DMS 273 (cell line): Measurements from ENCODE around the gene MSH5.

ENCODE experiments used
- DNase-seq: peaks from one replicate; lab custom pipeline; 2025; ENCODE audit not compliant: unreplicated experiment; lab: John Stamatoyannopoulos, UW

The MSH5 gene

GRCh38 chr6:31752739-31753319, 13.0 kb downstream of the MSH5 start:
- DNase-seq: no peak

DNA sequence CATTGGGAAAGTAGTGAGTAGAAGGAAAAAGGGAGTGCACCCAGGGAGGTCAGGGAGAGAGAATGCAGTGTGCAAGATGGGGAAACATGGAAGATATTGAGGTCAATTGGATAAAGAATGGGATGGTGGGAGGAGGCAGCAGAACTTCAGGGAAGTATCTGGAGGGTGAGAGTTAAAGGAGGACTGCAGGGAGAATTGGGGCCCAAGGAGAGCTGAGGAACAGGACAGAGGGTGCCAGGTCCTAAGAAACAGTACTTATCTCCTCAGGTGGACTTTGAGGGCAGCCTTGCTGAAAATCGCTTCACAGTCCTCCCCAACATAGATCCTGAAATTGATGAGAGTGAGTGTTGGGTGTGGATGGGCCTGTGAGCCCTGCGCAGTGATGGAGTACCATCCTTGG, 18.5 kb downstream of the MSH5 start:
- DNase-seq: no peak

- no peak for DNase-seq
Observed at GRCh38 chr6:31760790-31761189, 21.0 kb downstream of the MSH5 start.

GRCh38 chr6:31761343-31761742, 21.5 kb downstream of the MSH5 start:
- no peak for DNase-seq

DNA sequence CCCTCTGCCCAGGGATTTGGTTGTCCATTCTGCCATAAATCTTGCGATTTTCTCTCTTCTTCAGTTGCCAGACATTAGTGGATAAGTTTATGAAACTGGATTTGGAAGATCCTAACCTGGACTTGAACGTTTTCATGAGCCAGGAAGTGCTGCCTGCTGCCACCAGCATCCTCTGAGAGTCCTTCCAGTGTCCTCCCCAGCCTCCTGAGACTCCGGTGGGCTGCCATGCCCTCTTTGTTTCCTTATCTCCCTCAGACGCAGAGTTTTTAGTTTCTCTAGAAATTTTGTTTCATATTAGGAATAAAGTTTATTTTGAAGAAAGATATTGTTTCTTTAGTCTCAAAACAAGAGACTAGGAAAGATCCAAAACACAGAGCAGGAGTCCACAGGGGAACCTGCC, 22.6 kb downstream of the MSH5 start, which contains the start of gene SAPCD1:
TSS of gene SAPCD1 (plus strand) at position 301 of the 400 bp plus-strand sequence. CDS start 399 bp downstream, outside the sequence.
- no peak for DNase-seq

DNA sequence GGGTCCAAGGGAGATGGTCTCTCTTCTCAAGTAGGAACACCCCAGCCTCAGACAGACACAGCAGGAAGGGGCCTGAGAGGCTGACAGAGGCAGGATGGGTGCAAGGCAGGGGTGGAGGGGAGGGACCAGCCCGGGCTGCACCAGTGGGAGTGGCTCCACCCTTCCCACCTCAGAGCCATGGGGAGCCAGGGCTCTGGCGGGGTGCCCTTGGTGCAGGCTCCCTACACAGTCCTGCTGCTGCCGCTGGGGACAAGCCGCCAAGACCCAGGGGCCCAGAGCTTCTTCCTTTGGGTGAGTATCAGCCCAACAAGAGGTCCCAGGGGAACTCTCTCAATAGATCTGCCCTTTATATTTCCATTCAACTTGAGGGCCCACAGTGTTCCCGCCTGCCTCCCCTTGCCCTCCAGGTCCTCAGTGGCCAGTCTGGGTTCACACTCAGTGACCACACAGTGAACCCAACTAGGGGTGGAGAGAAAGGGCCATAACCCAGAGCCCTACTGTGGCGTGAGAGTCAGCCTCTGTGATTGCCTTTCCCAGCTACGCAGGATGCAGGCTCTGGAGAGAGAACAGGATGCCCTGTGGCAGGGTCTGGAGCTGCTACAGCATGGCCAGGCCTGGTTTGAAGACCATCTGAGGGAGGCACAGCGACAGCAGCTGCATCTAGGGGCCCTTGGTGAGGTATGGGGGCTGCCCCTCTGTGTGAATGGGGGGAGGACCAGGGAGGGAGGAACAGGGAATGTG, 23.2 kb downstream of the MSH5 start:
- DNase-seq: no peak

- peak; percentile 38 for DNase-seq
Observed at GRCh38 chr6:31763619-31763940, 23.8 kb downstream of the MSH5 start.

GRCh38 chr6:31764198-31764597, 24.4 kb downstream of the MSH5 start:
- DNase-seq: no peak

- DNase-seq: no peak
Observed at GRCh38 chr6:31765559-31765909, 25.7 kb downstream of the MSH5 start.

DNA sequence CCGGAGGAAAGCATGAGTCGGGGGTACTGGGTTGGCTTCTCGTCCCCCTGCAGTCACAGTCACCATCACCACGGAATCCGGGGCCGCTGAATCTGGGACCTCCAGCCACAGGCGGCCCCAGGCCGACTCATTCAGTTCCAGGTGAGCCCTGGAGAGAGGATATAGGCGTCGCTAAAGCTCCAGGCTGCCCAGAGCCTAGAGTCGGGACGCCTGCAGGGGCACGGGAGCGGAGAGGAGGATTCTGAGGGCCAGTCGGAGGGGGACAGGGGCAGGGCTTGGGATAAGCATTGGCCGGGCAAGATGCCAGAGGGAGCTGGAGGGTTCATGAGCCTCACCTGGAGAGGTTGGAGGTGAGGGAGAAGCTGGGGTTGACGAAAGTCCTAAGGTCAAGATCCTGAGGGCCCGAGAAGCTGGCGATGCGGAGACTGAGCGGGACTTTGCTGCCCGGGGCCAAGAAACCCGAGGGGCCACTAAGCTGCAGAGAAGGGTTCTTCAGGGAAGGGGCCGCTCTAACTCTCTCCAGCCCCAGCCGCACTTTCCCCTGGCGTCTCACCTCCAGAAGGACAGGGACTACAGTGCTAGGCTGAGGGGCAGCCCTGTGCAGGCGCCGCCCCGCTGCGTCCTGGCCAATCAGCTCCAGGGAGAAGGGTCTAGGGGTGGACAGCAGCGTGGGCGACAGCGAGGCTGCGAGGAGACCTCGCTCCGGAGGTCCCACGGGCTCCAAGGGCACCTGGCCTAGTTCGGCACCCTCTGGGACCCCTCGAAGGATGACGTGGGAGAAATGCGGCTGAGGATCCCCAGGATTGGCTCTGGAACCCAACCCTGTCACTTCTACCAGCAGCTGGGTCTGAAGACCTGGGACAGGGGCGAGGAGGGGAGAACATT, 26.3 kb downstream of the MSH5 start:
- DNase-seq: no peak

DNA sequence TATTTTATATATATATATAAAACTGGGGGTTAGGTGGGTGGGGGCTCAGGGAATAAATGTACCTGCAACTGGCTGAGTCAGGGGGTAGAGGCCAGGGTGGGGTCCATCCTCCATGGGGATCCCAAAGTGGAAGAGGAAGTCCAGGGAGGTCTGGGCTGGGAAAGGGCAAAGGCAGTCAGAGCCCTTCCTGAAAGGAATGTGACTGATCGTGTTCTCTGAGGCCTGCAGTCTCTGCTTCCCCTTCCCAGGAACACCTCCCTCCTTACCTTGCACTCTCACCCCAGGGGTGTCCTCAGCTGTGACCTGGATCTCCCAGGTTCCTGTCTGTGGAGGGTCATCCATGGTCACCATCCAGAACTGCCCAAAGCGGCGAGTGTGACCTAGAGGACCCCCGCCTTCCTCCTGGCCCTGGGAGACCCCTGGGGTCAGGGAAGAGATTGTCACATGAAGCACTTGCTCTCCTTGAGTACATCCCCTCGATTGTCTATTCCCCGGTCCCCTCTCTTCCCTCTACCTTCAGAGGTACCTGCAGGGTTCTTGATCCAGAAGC, 27.4 kb downstream of the MSH5 start:
- no peak for DNase-seq

DNA sequence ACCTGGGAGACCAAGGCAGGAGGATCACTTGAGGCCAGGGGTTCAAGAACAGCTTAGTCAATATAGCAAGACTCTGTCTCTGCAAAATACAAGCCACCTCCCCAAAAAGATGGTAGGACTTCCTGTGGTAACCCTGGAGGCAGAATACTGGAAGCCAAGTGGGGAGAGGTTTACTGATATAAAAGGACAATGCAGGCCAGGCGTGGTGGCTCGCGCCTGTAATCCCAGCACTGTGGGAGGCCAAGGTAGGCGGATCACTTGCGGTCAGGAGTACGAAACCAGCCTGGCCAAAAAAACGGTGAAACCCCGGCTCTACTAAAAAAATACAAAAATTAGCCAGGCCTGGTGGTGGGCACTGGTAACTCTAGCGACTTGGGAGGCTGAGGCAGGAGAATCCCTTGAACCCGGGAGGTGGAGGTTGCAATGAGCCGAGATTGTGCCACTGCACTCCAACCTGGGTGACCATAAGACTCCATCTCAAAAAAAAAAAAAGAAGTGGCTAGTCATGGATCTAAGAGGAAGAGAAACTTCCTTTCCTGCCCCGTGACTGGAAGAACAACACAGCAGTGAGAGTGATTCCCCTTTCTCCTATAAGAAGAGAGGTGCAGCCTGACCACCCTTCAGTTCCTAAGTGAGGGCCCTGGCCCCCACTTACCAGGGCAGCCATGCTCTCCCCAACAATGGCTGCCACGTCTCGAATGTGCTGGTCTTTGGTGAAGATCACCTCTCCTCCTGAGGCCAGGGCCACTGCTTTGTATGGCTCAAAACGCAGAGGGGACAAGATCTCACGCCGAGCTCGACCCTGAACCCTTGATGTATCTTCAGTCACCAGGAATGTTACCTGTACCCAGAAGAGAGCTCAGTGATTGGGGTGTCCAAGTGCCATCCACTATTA, 28.8 kb downstream of the MSH5 start:
- no peak for DNase-seq

DNA sequence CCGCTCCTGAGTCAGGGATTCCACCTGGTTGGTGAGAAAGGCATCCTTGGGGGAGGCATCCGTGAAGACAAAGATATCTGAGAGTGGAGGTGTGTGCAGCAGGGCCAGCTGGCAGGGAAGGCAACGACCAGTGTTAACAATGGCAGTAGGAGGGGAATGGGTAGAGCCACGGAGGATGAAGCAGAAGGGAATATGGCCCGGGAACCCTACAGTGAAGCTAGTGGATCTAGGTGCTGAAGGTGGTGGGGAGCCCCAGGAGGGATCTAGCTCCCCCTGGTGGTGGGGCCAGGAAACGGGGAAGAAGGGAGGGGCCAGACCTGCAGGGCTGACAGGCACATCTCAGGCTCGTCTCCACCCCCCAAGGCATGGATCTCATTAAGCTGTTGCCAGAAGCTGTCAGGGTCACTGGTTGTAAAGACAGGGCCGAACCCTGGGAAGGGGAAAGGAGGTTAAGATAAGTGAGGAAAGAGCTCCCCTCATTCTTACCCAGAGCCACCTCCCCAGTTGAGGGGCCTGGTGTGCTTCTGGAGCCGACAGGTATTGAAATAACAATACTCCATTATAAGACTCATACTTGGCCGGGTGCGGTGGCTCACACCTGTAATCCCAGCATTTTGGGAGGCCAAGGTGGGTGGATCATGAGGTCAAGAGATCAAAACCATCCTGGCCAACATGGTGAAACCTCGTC, 30.0 kb downstream of the MSH5 start:
- DNase-seq: peak; percentile 75

- DNase-seq: no peak
Observed at GRCh38 chr6:31770860-31771259, 31.1 kb downstream of the MSH5 start.

DNA sequence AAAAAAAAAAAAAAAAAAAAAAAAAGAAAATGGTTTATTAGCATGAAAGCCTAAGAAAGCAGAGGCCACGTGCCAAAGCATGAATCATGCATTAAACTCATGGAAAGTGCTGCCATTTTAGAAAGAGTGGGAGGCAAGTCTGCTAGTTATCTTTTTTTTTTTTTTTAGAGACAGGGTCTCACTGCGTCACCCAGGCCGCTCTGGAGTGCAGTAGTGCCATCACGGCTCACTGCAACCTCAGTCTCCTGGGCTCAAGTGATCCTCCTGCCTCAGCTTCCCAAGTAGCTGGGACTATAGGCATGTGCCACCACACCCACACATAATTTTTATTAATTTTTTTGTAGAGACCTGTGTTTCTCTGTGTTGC, 32.2 kb downstream of the MSH5 start:
- DNase-seq: peak; percentile 30

DNA sequence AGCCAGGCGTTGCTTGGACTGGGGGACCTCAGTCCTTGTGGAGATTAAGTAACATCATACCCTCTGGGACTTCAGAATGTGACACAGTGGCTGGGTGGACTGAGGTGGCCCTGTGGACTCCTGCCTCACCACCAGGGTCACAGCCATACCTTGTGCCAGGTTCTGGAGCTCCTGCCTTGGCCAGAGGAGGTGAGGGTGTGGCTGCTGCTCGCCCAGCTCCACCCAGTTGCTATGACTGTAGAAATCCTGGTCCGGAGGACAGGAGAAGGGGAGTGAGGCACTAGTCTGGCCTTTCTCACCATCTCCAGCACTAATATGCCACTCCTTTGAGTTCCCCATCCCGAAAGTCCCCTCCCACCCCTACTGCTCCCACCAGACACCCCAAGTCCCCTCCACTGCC, 35.4 kb downstream of the MSH5 start:
- no peak for DNase-seq

- no peak for DNase-seq
Observed at GRCh38 chr6:31775633-31776484, 36.1 kb downstream of the MSH5 start.

DNA sequence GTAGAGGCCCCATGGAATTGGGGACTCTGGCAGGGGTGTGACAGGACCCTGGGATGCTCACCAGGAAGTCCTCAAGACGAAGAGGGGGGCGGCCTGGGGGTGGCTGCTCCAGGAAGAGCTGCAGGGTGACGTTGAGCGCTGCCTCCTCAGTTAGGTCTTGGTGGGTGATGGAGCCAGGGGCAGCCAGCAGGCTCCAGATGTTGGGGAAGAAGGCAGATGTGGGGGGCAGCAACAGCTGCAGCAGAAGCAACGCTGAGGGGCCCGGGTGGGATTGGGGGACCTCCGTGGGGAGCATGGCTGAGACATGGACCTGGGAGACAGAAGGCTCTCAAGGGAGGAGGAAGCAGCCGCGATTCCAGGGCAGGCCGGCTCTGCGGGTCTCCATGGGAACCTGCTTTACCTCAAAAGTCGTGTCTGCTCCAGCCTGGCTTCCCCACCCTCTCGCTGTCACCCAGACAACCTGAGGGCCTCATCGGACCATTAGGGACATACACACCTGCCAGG, 36.7 kb downstream of the MSH5 start:
- DNase-seq: peak; percentile 71

DNA sequence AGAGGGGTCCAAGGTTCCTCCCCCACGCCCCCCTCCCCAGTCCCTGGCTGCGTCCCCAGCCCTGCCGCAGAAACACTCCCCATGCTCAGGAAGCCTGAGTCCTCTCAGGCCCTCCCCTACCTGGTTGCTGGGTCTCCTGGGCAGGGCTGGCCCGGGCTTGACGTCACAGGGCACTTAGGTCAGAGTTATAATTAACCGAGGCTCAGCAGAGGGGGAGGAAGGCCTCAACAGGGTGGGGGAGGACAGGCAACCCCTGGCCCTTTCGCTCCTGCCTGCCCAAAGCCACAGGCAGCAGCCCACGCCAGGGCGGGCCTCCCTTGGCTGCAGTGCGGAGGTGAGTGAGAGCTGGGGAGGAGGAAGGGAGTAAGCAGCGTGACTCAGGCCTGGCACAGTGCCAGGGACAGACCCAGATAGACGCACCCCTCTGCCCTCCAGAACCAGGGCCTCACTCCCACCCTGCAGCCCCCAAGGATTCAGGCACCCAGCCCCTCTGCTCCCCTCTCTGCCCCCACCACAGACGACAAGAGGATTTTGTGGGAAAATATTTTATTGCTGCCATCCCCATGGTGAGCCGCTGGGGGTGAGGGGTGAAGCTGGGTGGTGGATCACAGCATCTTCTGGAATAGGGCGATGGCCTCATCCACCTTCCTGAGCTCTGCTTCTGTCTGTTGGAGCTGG, 37.3 kb downstream of the MSH5 start, which contains the start of gene VWA7:
TSS of gene VWA7 (minus strand) at position 340 of the 678 bp plus-strand sequence. CDS start 549 bp downstream, outside the sequence.
- peak; percentile 80 for DNase-seq
